ENCODE measurements around the gene DHODH.
"Not testable (repeated sequence)": the region's sequence is repeated elsewhere in the genome, so short reads cannot be mapped to it uniquely, and the experiment has no call there.

Gene DHODH

DNA sequence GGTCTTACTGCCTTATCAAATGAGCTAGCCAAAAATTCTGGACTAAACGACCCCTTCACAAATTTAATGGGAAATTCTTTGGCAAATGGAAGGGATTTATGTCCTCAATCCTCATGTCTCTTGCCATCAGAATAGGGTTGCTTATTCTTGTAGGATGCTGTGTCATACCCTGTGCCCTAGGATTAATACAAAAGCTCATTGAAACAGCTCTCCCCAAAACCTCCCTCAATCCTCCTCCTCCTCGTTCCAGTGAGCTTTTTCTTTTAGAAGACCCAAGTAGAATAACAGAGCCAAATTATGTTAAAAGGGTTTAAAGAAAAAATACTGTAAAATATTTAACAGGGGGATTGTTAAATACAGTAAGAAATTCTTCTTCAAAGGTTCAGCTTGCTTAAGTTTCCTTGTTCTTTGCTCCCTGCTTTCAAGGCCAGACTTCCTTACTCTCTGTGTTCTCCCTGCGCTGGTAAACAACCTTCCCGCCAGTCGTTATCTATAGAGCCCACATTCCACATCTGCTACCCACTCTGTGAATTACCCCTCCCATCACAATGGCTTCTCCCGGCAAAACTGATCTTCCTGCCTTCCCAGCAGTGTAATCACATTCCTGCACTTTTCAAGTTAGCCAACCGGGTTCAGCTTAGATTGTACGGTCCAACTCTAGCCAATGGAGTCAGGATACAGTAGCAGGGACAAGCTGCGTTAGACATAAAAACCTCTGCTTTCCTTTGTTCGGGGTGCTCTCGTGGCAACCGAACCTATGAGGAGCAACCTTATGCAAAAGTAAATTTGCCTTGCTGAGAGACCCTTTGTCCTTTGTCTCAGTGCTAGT, 64.2 kb downstream of the DHODH start:
- H3K27ac ChIP-seq: no peak overlapping the region
- no peaks in the 10 kb centered on the region for H3K9me3 ChIP-seq (replicated peaks in 1 of 11)
- TF ChIP-seq Cebpa-rat (IDR thresholded peaks at IDR 0.05): no peak
- no peak overlapping the region for H3K4me2 ChIP-seq
- no peaks in the 10 kb centered on the region for H3K27me3 ChIP-seq
- no peak overlapping the region for H3K9ac ChIP-seq
- H3K4me1 ChIP-seq: no peaks in the 10 kb centered on the region
- H3K4me3 ChIP-seq: no peak overlapping the region
- no peaks in the 10 kb centered on the region for H4K20me1 ChIP-seq
- H3K36me3 ChIP-seq: peaks cover 0 to 20% (median 5%) of the 10 kb centered on the region in 11 experiments; a peak in 8 of 22 replicates

DNA sequence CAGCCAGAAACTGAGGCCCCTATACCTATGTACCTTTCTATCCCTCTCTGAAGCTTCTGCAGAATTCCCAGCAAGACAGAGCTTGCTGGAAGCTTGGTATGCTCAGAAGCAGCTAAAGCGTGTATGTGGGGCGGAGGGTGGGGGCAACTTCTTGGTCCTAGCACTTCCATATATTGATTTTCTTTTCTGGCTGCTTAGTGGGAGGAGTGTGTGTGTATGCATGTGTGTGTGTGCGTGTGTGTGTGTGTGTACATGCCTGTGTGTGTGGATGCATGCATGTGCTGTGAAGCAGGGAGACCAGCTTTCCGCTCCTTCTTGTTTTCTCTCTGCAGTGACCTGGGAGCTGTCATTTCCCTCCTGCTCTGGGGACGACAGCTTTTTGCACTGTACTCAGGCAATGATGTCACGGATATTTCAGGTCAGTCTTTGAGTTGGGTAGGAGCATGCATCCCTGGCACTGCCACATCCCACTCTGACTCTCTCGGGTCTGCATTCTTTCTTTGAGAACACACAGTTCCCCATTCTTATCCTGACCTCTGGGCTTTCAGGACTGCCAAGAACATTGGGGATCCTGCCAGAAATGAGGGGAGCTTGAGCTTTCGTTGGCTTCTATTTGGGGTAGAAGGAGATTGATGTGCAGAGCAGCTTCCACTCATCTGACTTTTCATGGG, 65.2 kb downstream of the DHODH start:
- no peak for TF ChIP-seq Cebpa-rat (IDR thresholded peaks at IDR 0.05)
- Histone ChIP-seq H3K4me3 (no peak overlapping the region), H3K9ac (no peak overlapping the region)

DNA sequence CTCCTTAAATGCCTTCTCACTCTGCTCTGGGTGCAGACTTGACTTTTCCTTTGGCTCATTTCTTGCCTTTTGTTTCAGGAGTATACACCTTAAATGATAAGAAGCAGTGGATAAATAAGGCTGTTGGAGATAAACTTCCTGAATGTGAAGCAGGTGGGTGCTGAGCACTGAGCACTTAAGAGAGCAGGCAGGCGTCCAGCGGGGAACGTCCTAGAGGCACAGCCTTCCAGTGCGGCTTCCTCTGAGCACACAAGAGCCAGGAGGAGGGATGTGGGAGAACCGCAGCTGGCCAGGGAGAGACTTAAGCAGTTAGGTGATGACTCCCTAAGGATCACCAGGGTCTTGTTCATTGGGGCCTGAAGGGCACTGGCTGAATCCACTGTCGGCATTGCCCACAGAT, 66.5 kb downstream of the DHODH start:
- not testable (repeated sequence) for H3K9ac ChIP-seq; H3K4me1 ChIP-seq; H3K9me3 ChIP-seq (replicated peaks in 1 of 11); H3K4me3 ChIP-seq; H3K4me2 ChIP-seq; H4K20me1 ChIP-seq; H3K27me3 ChIP-seq; H3K27ac ChIP-seq
- H3K36me3 ChIP-seq: peaks cover 9 to 32% (median 16%) of the 10 kb centered on the region in 11 experiments; a peak in 14 of 22 replicates

More for the DNA sequence above, 65.2 kb downstream of the DHODH start:
- H3K9me3 ChIP-seq (replicated peaks in 1 of 11): no peaks in the 10 kb centered on the region
- no peaks in the 10 kb centered on the region for H3K4me1 ChIP-seq
- H4K20me1 ChIP-seq: no peaks in the 10 kb centered on the region
- peaks cover under 1 to 24% (median 10%) of the 10 kb centered on the region in 11 experiments; a peak in 14 of 22 replicates for H3K36me3 ChIP-seq
- H3K27me3 ChIP-seq: no peaks in the 10 kb centered on the region
- no peak overlapping the region for H3K27ac ChIP-seq
- H3K4me2 ChIP-seq: no peak overlapping the region
